Activated CD4-positive, alpha-beta T cell treated with anti-CD3 and anti-CD28 coated beads, Interleukin-10, Interleukin-2, amounts not matched to agents 100 ng/mL and 50 ng/mL, durations not matched to agents 16 hours and 8 hours (primary cell): ENCODE results near the gene ABHD17B.
"Not testable (repeated sequence)": the region's sequence is repeated elsewhere in the genome, so short reads cannot be mapped to it uniquely, and the experiment has no call there.

ENCODE experiments used
- DNase-seq: peaks from one replicate; pipeline ENCODE4 v3.0.0-alpha.2; 2020

The ABHD17B gene

GRCh38 chr9:71911061-71911907 is at the start of gene ABHD17B, which contains the start of gene C9orf85:
Gene ABHD17B (minus strand): TSS chr9:71911193. CDS start chr9:71875080, 36,113 bp downstream.
Gene C9orf85 (plus strand): TSS chr9:71911639. CDS start chr9:71911735, 96 bp downstream.
- peak; percentile 99 for DNase-seq

- no peak for DNase-seq
Measured at GRCh38 chr9:71955300-71955915, 44.4 kb upstream of the ABHD17B start.

- DNase-seq = not testable (repeated sequence)
Measured at GRCh38 chr9:71954652-71955051, 43.7 kb upstream of the ABHD17B start.

GRCh38 chr9:71944754-71945375 is 33.9 kb upstream of the ABHD17B start:
- no peak for DNase-seq

GRCh38 chr9:71941998-71942567 is 31.1 kb upstream of the ABHD17B start:
- no peak for DNase-seq

GRCh38 chr9:71941060-71941568 is 30.1 kb upstream of the ABHD17B start:
- no peak for DNase-seq

GRCh38 chr9:71937898-71938297 is 26.9 kb upstream of the ABHD17B start:
- DNase-seq = no peak

GRCh38 chr9:71937070-71937625 is 26.2 kb upstream of the ABHD17B start:
- no peak for DNase-seq

GRCh38 chr9:71936066-71936465 is 25.1 kb upstream of the ABHD17B start:
- no peak for DNase-seq

- DNase-seq = no peak
Measured at GRCh38 chr9:71931166-71931565, 20.2 kb upstream of the ABHD17B start.

GRCh38 chr9:71929791-71930440 is 18.9 kb upstream of the ABHD17B start:
- no peak for DNase-seq

GRCh38 chr9:71929223-71929622 is 18.2 kb upstream of the ABHD17B start:
- no peak for DNase-seq

GRCh38 chr9:71928806-71929205 is 17.8 kb upstream of the ABHD17B start:
- no peak for DNase-seq

- DNase-seq = no peak
Measured at GRCh38 chr9:71928376-71928775, 17.4 kb upstream of the ABHD17B start.

- DNase-seq = no peak
Measured at GRCh38 chr9:71925834-71926233, 14.8 kb upstream of the ABHD17B start.

- DNase-seq = no peak
Measured at GRCh38 chr9:71924576-71924975, 13.6 kb upstream of the ABHD17B start.

- no peak for DNase-seq
Measured at GRCh38 chr9:71921190-71921814, 10.3 kb upstream of the ABHD17B start.

- DNase-seq = no peak
Measured at GRCh38 chr9:71920456-71921189, 9.6 kb upstream of the ABHD17B start.

- DNase-seq = no peak
Measured at GRCh38 chr9:71918419-71918818, 7.4 kb upstream of the ABHD17B start.

- DNase-seq = peak; percentile 78
Measured at GRCh38 chr9:71916834-71917534, 6.0 kb upstream of the ABHD17B start.
